ENCODE measurements around the gene B4GALT6.

The B4GALT6 gene

GRCh38 chr18:31677592-31677991 is 6.8 kb downstream of the B4GALT6 start:
- no peaks in the 10 kb centered on the region; the same call in 1 of the 2 replicates for H3K36me3 ChIP-seq (ENCODE audit: control insufficient read depth, insufficient read depth, low read length)
- no peak overlapping the region for H3K4me3 ChIP-seq (replicated peaks; ENCODE audit: low read depth, low read length)
- TF ChIP-seq CTCF (IDR thresholded peaks at IDR 0.05; ENCODE audit: insufficient read depth, low read length, poor library complexity, severe bottlenecking), result no peak
- DNase-seq (ENCODE audit: extremely low read depth, insufficient read length), result no peak
- no peaks in the 10 kb centered on the region for H3K27me3 ChIP-seq (replicated peaks; ENCODE audit: control insufficient read depth, insufficient read depth, low read length)

DNA sequence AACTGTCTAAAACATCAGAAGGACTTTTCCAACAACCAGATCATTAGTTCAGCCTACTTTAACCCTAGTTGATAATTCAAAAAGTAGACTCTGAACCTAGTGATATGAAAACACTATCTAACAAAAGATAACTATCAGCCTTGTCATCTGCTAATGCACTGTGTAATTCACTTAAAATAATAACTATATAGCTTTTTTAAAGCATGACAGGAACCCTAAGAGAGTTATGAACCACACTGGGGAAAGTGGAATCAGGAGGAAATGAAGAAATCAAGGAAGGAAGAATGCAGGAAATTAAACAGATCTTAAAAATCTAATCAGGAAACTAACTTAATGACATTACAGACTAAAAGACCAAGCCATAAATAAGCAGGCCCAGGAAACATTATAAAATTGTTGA is 9.0 kb downstream of the B4GALT6 start:
- Histone ChIP-seq H3K27me3 (replicated peaks; ENCODE audit: control insufficient read depth, insufficient read depth, low read length) (no peaks in the 10 kb centered on the region), H3K36me3 (ENCODE audit: control insufficient read depth, insufficient read depth, low read length) (no peaks in the 10 kb centered on the region; the same call in 1 of the 2 replicates), H3K4me3 (replicated peaks; ENCODE audit: low read depth, low read length) (no peak overlapping the region)
- DNase-seq (ENCODE audit: extremely low read depth, insufficient read length), result no peak
- no peak for TF ChIP-seq CTCF (IDR thresholded peaks at IDR 0.05; ENCODE audit: insufficient read depth, low read length, poor library complexity, severe bottlenecking)

GRCh38 chr18:31672628-31673135 is 11.7 kb downstream of the B4GALT6 start:
- Histone ChIP-seq H3K36me3 (ENCODE audit: control insufficient read depth, insufficient read depth, low read length) (no peaks in the 10 kb centered on the region; the same call in 1 of the 2 replicates), H3K27me3 (replicated peaks; ENCODE audit: control insufficient read depth, insufficient read depth, low read length) (no peaks in the 10 kb centered on the region), H3K4me3 (replicated peaks; ENCODE audit: low read depth, low read length) (no peak overlapping the region)
- TF ChIP-seq CTCF (IDR thresholded peaks at IDR 0.05; ENCODE audit: insufficient read depth, low read length, poor library complexity, severe bottlenecking), result no peak
- DNase-seq (ENCODE audit: extremely low read depth, insufficient read length), result no peak

GRCh38 chr18:31671951-31672350 is 12.4 kb downstream of the B4GALT6 start:
- Histone ChIP-seq H3K4me3 (replicated peaks; ENCODE audit: low read depth, low read length) (no peak overlapping the region), H3K27me3 (replicated peaks; ENCODE audit: control insufficient read depth, insufficient read depth, low read length) (no peaks in the 10 kb centered on the region), H3K36me3 (ENCODE audit: control insufficient read depth, insufficient read depth, low read length) (no peaks in the 10 kb centered on the region; the same call in 1 of the 2 replicates)
- DNase-seq (ENCODE audit: extremely low read depth, insufficient read length), result no peak
- TF ChIP-seq CTCF (IDR thresholded peaks at IDR 0.05; ENCODE audit: insufficient read depth, low read length, poor library complexity, severe bottlenecking), result no peak

- Histone ChIP-seq H3K36me3 (ENCODE audit: control insufficient read depth, insufficient read depth, low read length) (no peaks in the 10 kb centered on the region; the same call in 1 of the 2 replicates), H3K27me3 (replicated peaks; ENCODE audit: control insufficient read depth, insufficient read depth, low read length) (no peaks in the 10 kb centered on the region), H3K4me3 (replicated peaks; ENCODE audit: low read depth, low read length) (no peak overlapping the region)
- no peak for TF ChIP-seq CTCF (IDR thresholded peaks at IDR 0.05; ENCODE audit: insufficient read depth, low read length, poor library complexity, severe bottlenecking)
- DNase-seq (ENCODE audit: extremely low read depth, insufficient read length), result no peak
These were observed 14.8 kb downstream of the B4GALT6 start for GRCh38 chr18:31669541-31669940.

DNA sequence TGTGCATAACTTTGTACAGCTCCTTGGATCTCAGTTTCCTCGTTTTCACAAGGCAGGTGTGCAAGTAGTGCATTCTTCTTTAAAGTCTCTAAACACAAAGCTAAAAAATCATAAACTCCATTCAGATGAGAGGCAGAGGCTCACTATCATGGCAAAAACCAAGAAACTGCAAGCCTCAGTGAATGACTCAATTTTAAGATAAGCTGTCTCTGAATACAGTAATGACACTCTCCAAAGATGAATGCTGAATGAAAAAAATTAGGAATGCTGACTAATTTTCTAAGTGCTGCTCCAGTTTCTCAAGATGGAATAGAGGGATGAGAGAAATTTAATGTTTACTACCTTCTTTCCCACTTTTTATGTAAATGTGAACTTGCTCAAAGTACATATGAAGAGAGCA is 17.2 kb downstream of the B4GALT6 start:
- no peak for TF ChIP-seq CTCF (IDR thresholded peaks at IDR 0.05; ENCODE audit: insufficient read depth, low read length, poor library complexity, severe bottlenecking)
- H3K36me3 ChIP-seq (ENCODE audit: control insufficient read depth, insufficient read depth, low read length), result peaks cover 3% of the 10 kb centered on the region
- DNase-seq (ENCODE audit: extremely low read depth, insufficient read length), result no peak

More for the DNA sequence above, 17.2 kb downstream of the B4GALT6 start:
- H3K4me3 ChIP-seq (replicated peaks; ENCODE audit: low read depth, low read length), result no peak overlapping the region
- no peaks in the 10 kb centered on the region for H3K27me3 ChIP-seq (replicated peaks; ENCODE audit: control insufficient read depth, insufficient read depth, low read length)
